Endothelial cell of umbilical vein (primary cell): ENCODE measurements around the gene PYY. TPM values are rescaled to one million over a fixed set of nuclear protein-coding genes. Genes with fewer than 3 reads are reported as not detected.

Experiments
- BruUV-seq: library from RNA; stranded (reverse); fragments of 400-500 nt; replicated peaks from 2 replicates; lab custom pipeline; 2021; lab: Mats Ljungman, UMichigan
- CTCF ChIA-PET: fragments of 300-600, 350-600 bp; sonication (Branson Sonifier 250); formaldehyde crosslinking; loops from one replicate; lab custom pipeline; 2021; ENCODE audit warnings: antibody characterized with exemption, inconsistent platforms; lab: Charles Lee
- POLR2A ChIA-PET: fragments of 300-600, 350-600 bp; sonication (Branson Sonifier 250); formaldehyde crosslinking; loops from one replicate; lab custom pipeline; 2021; ENCODE audit warnings: antibody characterized with exemption, inconsistent platforms; lab: Charles Lee
- DNase-seq: peaks from one replicate; pipeline ENCODE4 v3.0.0-alpha.2; 2011; ENCODE audit warnings: low read depth, low spot score
- FAIRE-seq: peaks from 2 replicates; lab custom pipeline; 2011; peaks lifted over from hg19 to GRCh38; lab: Jason Lieb, UNC
- H2AFZ ChIP-seq: 2 replicates; pipeline ENCODE4 v1.6.0; 2012; ENCODE audit warnings: low read depth, low read length, control low read depth, inconsistent platforms
- H3K27ac ChIP-seq: 2 replicates; pipeline ENCODE4 v1.5.1; 2011; ENCODE audit warnings: low read depth, mild to moderate bottlenecking, control low read depth, low read length, moderate library complexity; ENCODE audit not compliant: insufficient read depth
- H3K27me3 ChIP-seq, 2 experiments: 2 replicates each; pipeline versions ENCODE4 v1.6.0 to v1.6.1; 2011; ENCODE audit warnings: low read length in 2 of 2, mixed read lengths in 1 of 2; ENCODE audit not compliant: control insufficient read depth in 2 of 2, insufficient read depth in 2 of 2
- H3K36me3 ChIP-seq, 2 experiments: 2 replicates in 1 of 2; 3 replicates in 1 of 2; pipeline ENCODE4 v1.5.1; 2011; ENCODE audit warnings: low read length in 2 of 2, mild to moderate bottlenecking in 1 of 2, moderate library complexity in 1 of 2; ENCODE audit not compliant: control insufficient read depth in 2 of 2, insufficient read depth in 2 of 2; ENCODE audit errors: extremely low read depth in 1 of 2
- H3K4me1 ChIP-seq: 3 replicates; pipeline ENCODE4 v1.5.1; 2011; ENCODE audit warnings: mild to moderate bottlenecking, low read length; ENCODE audit not compliant: control insufficient read depth, insufficient read depth; ENCODE audit errors: extremely low read depth
- H3K4me2 ChIP-seq: 2 replicates; pipeline ENCODE4 v1.6.1; 2011; ENCODE audit warnings: low read length, control low read depth, mixed read lengths; ENCODE audit not compliant: insufficient read depth
- H3K4me3 ChIP-seq, 3 experiments: fragments of 200-600 bp in 1 of 3; sonication (generic), shearing (Covaris generic) in 1 of 3; replicated peaks in 1 of 3; 2 replicates each; pipeline ENCODE4 v1.5.1; 2011 to 2016; ENCODE audit warnings: control low read depth in 3 of 3, low read length in 3 of 3, mild to moderate bottlenecking in 2 of 3, inconsistent platforms in 1 of 3, low read depth in 1 of 3, moderate library complexity in 1 of 3; ENCODE audit not compliant: insufficient read depth in 1 of 3
- H3K79me2 ChIP-seq: 2 replicates; pipeline ENCODE4 v1.6.0; 2012; ENCODE audit warnings: low read length, inconsistent platforms; ENCODE audit not compliant: control insufficient read depth, insufficient read depth
- H3K9ac ChIP-seq: replicated peaks from 2 replicates; pipeline ENCODE3; 2011; ENCODE audit warnings: low read length, control low read depth; ENCODE audit not compliant: insufficient read depth; ENCODE audit errors: extremely low read depth
- H3K9me1 ChIP-seq: replicated peaks from 3 replicates; pipeline ENCODE4 v1.6.0; 2011; ENCODE audit warnings: mild to moderate bottlenecking, low read length; ENCODE audit not compliant: control insufficient read depth, insufficient read depth; ENCODE audit errors: extremely low read depth
- H3K9me3 ChIP-seq: replicated peaks from 2 replicates; pipeline ENCODE4 v1.5.1; 2012; ENCODE audit warnings: low read length, inconsistent platforms; ENCODE audit not compliant: control insufficient read depth, insufficient read depth
- H4K20me1 ChIP-seq: replicated peaks from 2 replicates; pipeline ENCODE3; 2011; ENCODE audit warnings: mild to moderate bottlenecking, low read length; ENCODE audit not compliant: control insufficient read depth, insufficient read depth; ENCODE audit errors: extremely low read depth
- CTCF ChIP-seq, 2 donors: IDR thresholded peaks; 1 replicate in 1 of 2; 2 replicates in 1 of 2; pipeline ENCODE4 v1.5.1; 2011; ENCODE audit warnings: low read length in 2 of 2, mild to moderate bottlenecking in 2 of 2, moderate library complexity in 2 of 2, control low read depth in 1 of 2, inconsistent platforms in 1 of 2, low read depth in 1 of 2; ENCODE audit not compliant: insufficient read depth in 1 of 2; ENCODE audit errors: extremely low read depth in 1 of 2
- EZH2 ChIP-seq: IDR thresholded peaks from 2 replicates; pipeline ENCODE4 v1.6.1; 2012; ENCODE audit warnings: borderline replicate concordance, low read depth, mild to moderate bottlenecking, moderate library complexity, low read length, inconsistent platforms; ENCODE audit not compliant: severe bottlenecking
- FOS ChIP-seq: IDR thresholded peaks from 2 replicates; pipeline ENCODE4 v1.6.1; 2011; ENCODE audit warnings: mild to moderate bottlenecking, low read length, moderate library complexity, borderline replicate concordance; ENCODE audit not compliant: insufficient read depth
- GATA2 ChIP-seq: IDR thresholded peaks from 2 replicates; pipeline ENCODE4 v1.7.0; 2011; ENCODE audit warnings: low read depth, mild to moderate bottlenecking, moderate library complexity, mixed read lengths, low read length; ENCODE audit not compliant: insufficient read length, insufficient read depth
- JUN ChIP-seq: IDR thresholded peaks from 2 replicates; pipeline ENCODE4 v1.6.1; 2011; ENCODE audit warnings: borderline replicate concordance, low read depth; ENCODE audit not compliant: insufficient read length, insufficient read depth
- MAX ChIP-seq: IDR thresholded peaks from 2 replicates; pipeline ENCODE4 v1.6.1; 2011; ENCODE audit not compliant: insufficient read depth, insufficient read length
- MYC ChIP-seq: IDR thresholded peaks from one replicate; pipeline ENCODE4 v1.6.1; 2011; ENCODE audit warnings: mild to moderate bottlenecking, low read depth, low read length
- POLR2A ChIP-seq: IDR thresholded peaks from 2 replicates; pipeline ENCODE4 v1.6.1; 2012; ENCODE audit warnings: low read depth, mild to moderate bottlenecking, control low read depth, low read length
- POLR2AphosphoS5 ChIP-seq: IDR thresholded peaks from 2 replicates; pipeline ENCODE4 v1.6.1; 2012; ENCODE audit warnings: low read depth, mild to moderate bottlenecking, control low read depth, low read length, moderate library complexity; ENCODE audit not compliant: insufficient read depth
- dilution Hi-C: fragments of 300-500 bp; cut with MboI; formaldehyde crosslinking; loops from one replicate; pipeline ENCODE4 v1.15.0; 2019; ENCODE audit warnings: low sequenced_read_pairs; ENCODE audit not compliant: extremely low pct_ligation_motif_present
- intact Hi-C: fragments of 100-400 bp; cut with micrococcal nuclease; formaldehyde crosslinking; loops from one replicate; pipeline ENCODE4 v1.10.0; 2022
- polyA plus RNA-seq, 4 experiments: library from polyadenylated mRNA; depleted of rRNA in 3 of 4; stranded (reverse) in 3 of 4; unstranded in 1 of 4; fragments of >200 nt; gene quantifications; 2 replicates each; pipeline versions ENCODE4 v1.2.1 to v1.2.3, GENCODE V29; 2011 to 2012; ENCODE audit warnings: missing spikeins in 1 of 4
- total RNA-seq: library from RNA; stranded (reverse); gene quantifications from 2 replicates; pipeline ENCODE4 v1.2.3, GENCODE V29; 2021

The PYY gene
- total and polyA plus RNA-seq, 2 donors (not counting 3 experiments of a cell fraction or from before 2014, with no cell fraction given) = not detected

GRCh38 chr17:43924558-43924957, 29.2 kb downstream of the PYY start:
- H3K27me3 ChIP-seq = peaks cover 44 to 46% of the 10 kb centered on the region in 2 experiments
- H3K4me2 ChIP-seq = no peak overlapping the region
- no TSS peak for BruUV-seq
- no peak overlapping the region for H3K4me3 ChIP-seq
- TF ChIP-seq MAX (no peak), JUN (no peak), CTCF (IDR thresholded peaks at IDR 0.05; ENCODE audit: extremely low read depth in 1 of 2, insufficient read depth in 1 of 2, low read depth in 1 of 2, low read length in 2 of 2) (no peak), GATA2 (no peak), POLR2AphosphoS5 (no peak), MYC (no peak), EZH2 (no peak), POLR2A (no peak), FOS (no peak)
- POLR2A ChIA-PET = no interaction called here
- FAIRE-seq = no peak
- no peaks in the 10 kb centered on the region for H3K9me3 ChIP-seq
- CTCF ChIA-PET = interaction anchor here (1.0 to 6.4 kb wide), 8 partner anchors 10 to 70 kb away, joined by 3 to 51 read pairs (median 5); no protein-coding TSS in a partner anchor
- no peaks in the 10 kb centered on the region for H4K20me1 ChIP-seq
- H3K27ac ChIP-seq = no peak overlapping the region
- DNase-seq = no peak
- H3K9ac ChIP-seq = no peak overlapping the region
- H3K79me2 ChIP-seq = no peaks in the 10 kb centered on the region
- no peaks in the 10 kb centered on the region for H3K9me1 ChIP-seq
- intact Hi-C loops (no loop called here), dilution Hi-C loops (no loop called here)
- H2AFZ ChIP-seq = no peak overlapping the region
- no peaks in the 10 kb centered on the region for H3K4me1 ChIP-seq
- no peaks in the 10 kb centered on the region for H3K36me3 ChIP-seq
